ENCODE results near the gene RHBDD1.

The RHBDD1 gene

DNA sequence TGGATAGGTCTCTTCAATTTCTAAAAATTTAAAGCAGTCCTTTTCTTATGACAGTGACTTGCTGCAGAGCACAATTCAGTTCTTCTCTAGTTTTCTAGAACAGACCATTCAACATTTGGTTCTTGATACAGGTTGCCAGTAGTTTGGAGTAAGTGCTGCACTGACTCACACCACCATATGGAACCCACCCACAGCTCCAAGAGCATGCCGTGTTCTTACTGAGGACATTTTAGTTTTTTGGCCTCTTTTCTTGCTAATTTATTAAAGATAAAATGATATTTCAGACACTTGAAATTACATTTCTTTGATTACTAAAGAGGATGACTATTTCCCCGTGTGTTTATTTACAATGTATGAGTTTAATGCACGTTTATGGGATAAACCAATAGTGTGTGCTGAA lies 208.1 kb downstream of the RHBDD1 start:
- Histone ChIP-seq H3K9ac (ENCODE audit: low read length) (no peak overlapping the region), H3K27me3 (ENCODE audit: low read length) (no peaks in the 10 kb centered on the region), H2AFZ (ENCODE audit: low read depth, low read length, severe bottlenecking) (no peak overlapping the region), H4K20me1 (ENCODE audit: low read depth, low read length) (no peaks in the 10 kb centered on the region), H3K4me2 (ENCODE audit: low read depth, low read length, poor library complexity, severe bottlenecking) (no peak overlapping the region), H3K27ac (ENCODE audit: low read depth, low read length) (no peak overlapping the region), H3F3A (ENCODE audit: insufficient read depth) (no peaks in the 10 kb centered on the region), H3K9me3 (ENCODE audit: insufficient read depth, low read length) (no peaks in the 10 kb centered on the region), H3K36me3 (ENCODE audit: low read length) (0 out of 2 replicates have a peak, but pooled peaks cover under 1% of the 10 kb centered on the region), H3K4me3 (ENCODE audit: insufficient read depth, low read length, poor library complexity, severe bottlenecking) (no peak overlapping the region), H3K9me2 (replicated peaks; ENCODE audit: insufficient read depth, low read length) (no peaks in the 10 kb centered on the region), H3K79me2 (ENCODE audit: insufficient read depth, low read length) (no peaks in the 10 kb centered on the region)
- TF ChIP-seq, protein P1, sequence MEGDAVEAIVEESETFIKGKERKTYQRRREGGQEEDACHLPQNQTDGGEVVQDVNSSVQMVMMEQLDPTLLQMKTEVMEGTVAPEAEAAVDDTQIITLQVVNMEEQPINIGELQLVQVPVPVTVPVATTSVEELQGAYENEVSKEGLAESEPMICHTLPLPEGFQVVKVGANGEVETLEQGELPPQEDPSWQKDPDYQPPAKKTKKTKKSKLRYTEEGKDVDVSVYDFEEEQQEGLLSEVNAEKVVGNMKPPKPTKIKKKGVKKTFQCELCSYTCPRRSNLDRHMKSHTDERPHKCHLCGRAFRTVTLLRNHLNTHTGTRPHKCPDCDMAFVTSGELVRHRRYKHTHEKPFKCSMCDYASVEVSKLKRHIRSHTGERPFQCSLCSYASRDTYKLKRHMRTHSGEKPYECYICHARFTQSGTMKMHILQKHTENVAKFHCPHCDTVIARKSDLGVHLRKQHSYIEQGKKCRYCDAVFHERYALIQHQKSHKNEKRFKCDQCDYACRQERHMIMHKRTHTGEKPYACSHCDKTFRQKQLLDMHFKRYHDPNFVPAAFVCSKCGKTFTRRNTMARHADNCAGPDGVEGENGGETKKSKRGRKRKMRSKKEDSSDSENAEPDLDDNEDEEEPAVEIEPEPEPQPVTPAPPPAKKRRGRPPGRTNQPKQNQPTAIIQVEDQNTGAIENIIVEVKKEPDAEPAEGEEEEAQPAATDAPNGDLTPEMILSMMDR (IDR thresholded peaks at IDR 0.05; ENCODE audit: insufficient read depth, low read length, poor library complexity, severe bottlenecking) = no peak
- no peak for TF ChIP-seq EZH2phosphoT487 (conservative IDR thresholded peaks at IDR 0.05; ENCODE audit: low read length)

Data from SU-DHL-6 (cell line).